Adrenal gland (tissue), 12 donors: ENCODE measurements around the gene ANAPC1. TPM values are rescaled to one million over a fixed set of nuclear protein-coding genes. Genes with fewer than 3 reads are reported as not detected.
A peak's percentile ranks its signal among the peaks of the same experiment; 100 is the strongest.

Experiments used
- DNase-seq, 7 donors: peaks; one replicate each; pipeline ENCODE4 v3.0.0-alpha.2; 2019 to 2020
- H3K27ac ChIP-seq, 5 donors: fragments of 200-600 bp; sonication (generic) in 4 of 5; 1 replicate in 3 of 5; 2 replicates in 2 of 5; pipeline versions ENCODE4 v1.5.1 to v1.8.0; 2016 to 2020; ENCODE audit warnings: mild to moderate bottlenecking in 1 of 5
- H3K27me3 ChIP-seq: fragments of 200-600 bp; 2 replicates; pipeline ENCODE4 v1.8.0; 2021
- H3K36me3 ChIP-seq, 2 donors: fragments of 200-600 bp; replicated peaks in 1 of 2; 1 replicate in 1 of 2; 2 replicates in 1 of 2; pipeline versions ENCODE4 v1.5.1 to v1.8.0; 2018 to 2022
- H3K4me1 ChIP-seq, 2 donors: fragments of 200-600 bp; replicated peaks in 1 of 2; 1 replicate in 1 of 2; 2 replicates in 1 of 2; pipeline versions ENCODE4 v1.5.1 to v1.8.0; 2018 to 2021
- H3K4me3 ChIP-seq, 4 donors: fragments of 200-600 bp; sonication (generic) in 3 of 4; one replicate each; pipeline ENCODE4 v1.5.1; 2016 to 2018
- H3K9me3 ChIP-seq, 3 donors: fragments of 200-600 bp; sonication (generic) in 1 of 3; replicated peaks in 1 of 3; 1 replicate in 2 of 3; 2 replicates in 1 of 3; pipeline versions ENCODE4 v1.5.1 to v1.8.0; 2016 to 2021
- POLR2A ChIP-seq, 2 donors: fragments of 450-650 bp; IDR thresholded peaks; one replicate each; pipeline ENCODE4 v1.6.1; 2017; ENCODE audit warnings: antibody characterized with exemption in 2 of 2, mild to moderate bottlenecking in 2 of 2, moderate library complexity in 1 of 2
- WGBS, 4 donors: extraction: QIAGEN DNeasy Blood & Tissue Kit in 2 of 4; methylation state at CpG; one replicate each; pipeline versions ENCODE4 v1.1.5 to v1.1.7; 2013 to 2017; 5-methylcytosine and 5-hydroxymethylcytosine counted together
- intact Hi-C, 2 donors: fragments of 100-400 bp; cut with DNase I; formaldehyde crosslinking; loops; one replicate each; pipeline versions ENCODE4 v1.14.1 to v1.15.0; 2022 to 2023
- polyA plus RNA-seq, 3 donors: library from polyadenylated mRNA; stranded (reverse); fragments of 200-250 nt in 2 of 3; fragments of 350-450 nt in 1 of 3; fragmentation: Illumina TruSeq in 1 of 3; extraction: RNeasy Lipid Tissue Mini Kit (QIAGEN cat#74804) in 1 of 3; gene quantifications; one replicate each; pipeline ENCODE4 v1.2.3, GENCODE V29; 2013 to 2014
- total RNA-seq, 9 donors: library from RNA; depleted of rRNA in 4 of 9; stranded (reverse); fragments of >200 nt in 4 of 9; fragments of 120-200 nt in 1 of 9; fragmentation: NEBNext Ultra II Directional in 1 of 9; extraction: Animal tissue kit (Norgen Biotek cat#: 25700) in 1 of 9; gene quantifications; one replicate each; pipeline versions ENCODE4 v1.1.0 to v1.2.4, GENCODE V29; 2013 to 2023
- TF ChIP-seq, protein P1 (sequence below), 6 experiments: fragments of 450-650 bp in 4 of 6; fragments of 200-600 bp in 2 of 6; sonication (generic) in 1 of 6; IDR thresholded peaks; 1 replicate in 5 of 6; 2 replicates in 1 of 6; pipeline versions ENCODE4 v1.5.1 to v1.8.0; 2016 to 2021; ENCODE audit warnings: antibody characterized with exemption in 6 of 6, mild to moderate bottlenecking in 2 of 6, moderate library complexity in 1 of 6
- donor health status: healthy with polysubstance abuse.
- donor health status: Bipolar disorder and iron deficiency.
- donor health status: DM: yes; HTN: yes; CAD: no.
- donor health status: DM: no; HTN: no; CAD: no.
- donor health status: DM: no; HTN: no; CAD: no.
- donor health status: DM: yes; HTN: yes; CAD: no.

The ANAPC1 gene
- total and polyA plus RNA-seq, 12 donors: 5.4 to 63.9 (median 25.3) TPM

DNA sequence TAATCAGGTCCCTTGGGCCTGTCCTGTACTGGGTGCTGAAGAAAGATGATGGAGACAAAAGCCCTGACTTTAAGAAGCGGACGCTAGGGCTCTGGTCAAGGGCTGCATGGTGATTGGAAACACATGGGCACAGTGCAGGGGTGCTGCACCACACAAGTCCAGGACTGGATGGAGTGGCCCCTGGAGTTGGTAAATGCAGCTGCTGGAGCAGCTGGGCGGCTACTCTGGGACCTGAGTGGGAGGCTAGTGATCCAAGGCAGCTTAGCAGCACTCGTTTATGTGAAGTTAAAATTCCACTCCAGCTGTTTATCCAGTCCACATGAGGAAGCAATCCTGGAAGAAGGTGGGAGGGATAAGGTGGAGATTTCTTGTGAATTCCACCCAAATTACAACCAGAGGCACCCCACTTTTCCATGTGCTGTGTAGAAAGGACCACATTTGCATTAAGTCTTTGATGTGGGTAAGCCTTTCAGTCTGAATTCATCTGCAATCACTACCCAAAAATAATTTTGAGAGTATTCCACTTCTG, 39.3 kb upstream of the ANAPC1 start:
- H3K27me3 ChIP-seq: no peaks in the 10 kb centered on the region
- no peaks in the 10 kb centered on the region for H3K9me3 ChIP-seq
- H3K27ac ChIP-seq: no peak overlapping the region
- DNase-seq: peak in 1 of 7 donors; percentile 48
- H3K36me3 ChIP-seq: peaks cover 0 to 27% of the 10 kb centered on the region in 2 donors
- no peak for TF ChIP-seq POLR2A (IDR thresholded peaks at IDR 0.05)
- TF ChIP-seq, protein P1, sequence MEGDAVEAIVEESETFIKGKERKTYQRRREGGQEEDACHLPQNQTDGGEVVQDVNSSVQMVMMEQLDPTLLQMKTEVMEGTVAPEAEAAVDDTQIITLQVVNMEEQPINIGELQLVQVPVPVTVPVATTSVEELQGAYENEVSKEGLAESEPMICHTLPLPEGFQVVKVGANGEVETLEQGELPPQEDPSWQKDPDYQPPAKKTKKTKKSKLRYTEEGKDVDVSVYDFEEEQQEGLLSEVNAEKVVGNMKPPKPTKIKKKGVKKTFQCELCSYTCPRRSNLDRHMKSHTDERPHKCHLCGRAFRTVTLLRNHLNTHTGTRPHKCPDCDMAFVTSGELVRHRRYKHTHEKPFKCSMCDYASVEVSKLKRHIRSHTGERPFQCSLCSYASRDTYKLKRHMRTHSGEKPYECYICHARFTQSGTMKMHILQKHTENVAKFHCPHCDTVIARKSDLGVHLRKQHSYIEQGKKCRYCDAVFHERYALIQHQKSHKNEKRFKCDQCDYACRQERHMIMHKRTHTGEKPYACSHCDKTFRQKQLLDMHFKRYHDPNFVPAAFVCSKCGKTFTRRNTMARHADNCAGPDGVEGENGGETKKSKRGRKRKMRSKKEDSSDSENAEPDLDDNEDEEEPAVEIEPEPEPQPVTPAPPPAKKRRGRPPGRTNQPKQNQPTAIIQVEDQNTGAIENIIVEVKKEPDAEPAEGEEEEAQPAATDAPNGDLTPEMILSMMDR (IDR thresholded peaks at IDR 0.05): no peak
- peaks cover 23 to 35% of the 10 kb centered on the region in 2 donors for H3K4me1 ChIP-seq
- no peak overlapping the region for H3K4me3 ChIP-seq
- WGBS, 4 donors: 60 to 84% (median 69%) methylated on average over 4 of the region's 4 CpGs
- intact Hi-C loops: no loop called here

DNA sequence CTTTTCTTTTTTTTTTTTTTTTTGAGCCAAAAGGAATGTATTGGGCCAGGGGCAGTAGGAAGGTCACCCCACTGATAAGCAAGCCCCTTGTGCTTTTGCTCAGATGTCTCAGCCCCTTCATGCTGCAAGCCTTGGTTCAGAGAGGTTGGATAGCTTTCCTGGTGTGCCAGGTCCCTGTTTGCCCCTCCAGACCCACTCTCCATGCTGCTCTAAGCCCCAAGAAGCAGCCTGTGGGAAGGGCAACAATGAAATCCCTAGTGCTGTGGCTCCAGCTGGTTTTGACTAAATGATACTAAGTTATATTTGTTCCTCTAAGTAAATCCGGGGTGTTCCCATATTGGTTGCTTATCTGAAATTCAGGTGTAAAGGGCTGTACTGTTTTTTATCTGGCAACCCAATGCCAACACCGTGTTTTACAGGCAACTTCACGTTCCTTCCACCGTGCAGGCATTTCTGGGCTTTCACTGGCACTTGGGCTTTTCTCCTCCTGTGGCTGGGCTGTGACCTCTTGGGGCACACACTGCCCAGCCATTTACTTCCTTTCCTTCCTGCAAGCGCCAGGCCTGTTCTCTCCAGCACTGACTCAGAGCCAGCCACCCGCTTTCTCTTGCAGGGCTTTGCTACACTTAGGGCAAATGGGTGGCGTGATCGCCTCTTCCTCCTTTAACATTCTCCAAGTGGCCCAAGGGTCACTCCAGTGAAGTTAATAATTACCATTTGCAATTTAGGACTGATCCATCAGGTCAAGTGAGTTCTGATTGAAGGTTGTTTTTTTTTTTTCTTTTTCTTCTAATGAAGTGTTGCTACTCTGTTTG, 36.0 kb upstream of the ANAPC1 start:
- no peak overlapping the region for H3K4me3 ChIP-seq

DNA sequence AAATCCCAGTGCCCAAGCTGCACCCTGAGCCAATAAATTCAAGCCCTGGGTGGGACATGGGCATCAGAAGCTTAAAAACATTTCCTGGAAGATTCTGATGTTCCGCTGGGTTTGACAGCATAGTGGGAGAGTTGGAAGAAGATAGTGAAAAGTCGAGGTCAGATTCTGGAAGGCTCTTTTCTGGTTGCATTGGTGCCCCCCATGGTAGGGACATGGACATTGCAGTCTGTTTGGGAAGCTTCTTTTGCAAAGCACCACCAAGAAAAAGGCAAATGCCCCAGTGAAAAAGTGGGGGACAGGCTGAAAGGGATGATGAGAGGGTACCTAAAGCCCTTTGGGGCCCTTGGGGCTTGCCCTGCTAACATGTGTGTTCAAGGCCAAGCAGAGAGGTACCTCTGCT, 35.4 kb upstream of the ANAPC1 start:
- intact Hi-C loops: no loop called here
- WGBS, 4 donors: 39 to 51% (median 48%) methylated on average over 2 of the region's 2 CpGs
- Histone ChIP-seq H3K27me3 (no peaks in the 10 kb centered on the region), H3K27ac (peak overlapping the region in 2 of 5 donors; percentile 31 to 67), H3K36me3 (peaks cover 0 to 19% of the 10 kb centered on the region in 2 donors), H3K4me3 (no peak overlapping the region), H3K4me1 (peaks cover 9 to 30% of the 10 kb centered on the region in 2 donors), H3K9me3 (no peaks in the 10 kb centered on the region)
- TF ChIP-seq, protein P1 (IDR thresholded peaks at IDR 0.05): peak in 2 of 6 experiments; percentile 10 to 16
- TF ChIP-seq POLR2A (IDR thresholded peaks at IDR 0.05): no peak
- DNase-seq: peak in 1 of 7 donors; percentile 36

More for the DNA sequence above, 36.0 kb upstream of the ANAPC1 start:
- Histone ChIP-seq H3K9me3 (no peaks in the 10 kb centered on the region), H3K36me3 (peaks cover 0 to 19% of the 10 kb centered on the region in 2 donors), H3K4me1 (peaks cover 9 to 29% of the 10 kb centered on the region in 2 donors), H3K27me3 (no peaks in the 10 kb centered on the region), H3K27ac (peak overlapping the region in 4 of 5 donors; percentile 31 to 67 (median 59))
- TF ChIP-seq, protein P1 (IDR thresholded peaks at IDR 0.05): peak in 1 of 6 experiments; percentile 4
- TF ChIP-seq POLR2A (IDR thresholded peaks at IDR 0.05): peak in 1 of 2 donors; percentile 27
- intact Hi-C loops: no loop called here
- DNase-seq: peak; percentile 49 to 88 (median 80)
- WGBS, 4 donors: 34 to 44% (median 36%) methylated on average over 8 of the region's 8 CpGs

DNA sequence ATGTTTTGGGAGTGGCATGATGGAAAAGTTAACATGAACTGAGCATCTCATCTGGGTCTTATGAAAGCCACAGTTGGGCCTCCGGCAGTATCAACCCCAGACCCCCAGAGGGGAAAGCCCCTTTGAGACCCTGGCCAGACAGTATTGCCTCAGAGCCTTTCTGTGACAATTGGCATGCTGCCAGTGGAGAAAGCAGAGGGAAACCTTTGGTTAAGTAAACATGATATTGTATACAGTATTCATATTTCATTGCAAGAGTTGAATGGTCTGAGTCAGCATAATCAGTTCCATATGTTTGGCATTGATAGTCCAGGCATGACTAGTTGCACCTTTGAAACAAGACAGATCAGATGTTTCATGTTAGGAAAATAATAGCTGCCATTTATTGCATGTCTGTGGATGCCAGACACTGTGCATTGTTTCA, 34.4 kb upstream of the ANAPC1 start:
- WGBS, 4 donors: 75 to 82% (median 75%) methylated on average over 1 of the region's 1 CpG; no CpG with 5 or more reads in 1 of the 4 donors
- TF ChIP-seq, protein P1 (IDR thresholded peaks at IDR 0.05): no peak
- TF ChIP-seq POLR2A (IDR thresholded peaks at IDR 0.05): no peak
- Histone ChIP-seq H3K9me3 (no peaks in the 10 kb centered on the region), H3K4me1 (peaks cover 9 to 30% of the 10 kb centered on the region in 2 donors), H3K36me3 (peaks cover 0 to 11% of the 10 kb centered on the region in 2 donors), H3K27ac (no peak overlapping the region), H3K4me3 (no peak overlapping the region), H3K27me3 (no peaks in the 10 kb centered on the region)
- intact Hi-C loops: no loop called here
- DNase-seq: peak in 1 of 7 donors; percentile 47
